Upper lobe of right lung (tissue), 1 donor: ENCODE results near the gene FAM83G. TPM values are rescaled to one million over a fixed set of nuclear protein-coding genes. Genes with fewer than 3 reads are reported as not detected.

Source experiments
- ATAC-seq: fragments of 200-7000 bp; cut with Tn5 transposase; one replicate; pipeline ENCODE4 v1.9.1; 2020; ENCODE audit warnings: mild to moderate bottlenecking, moderate library complexity
- DNase-seq: peaks from one replicate; pipeline ENCODE4 v3.0.0-alpha.2; 2020
- H3K27ac ChIP-seq: fragments of 200-600 bp; one replicate; pipeline ENCODE4 v1.8.0; 2022
- H3K27me3 ChIP-seq: fragments of 200-600 bp; one replicate; pipeline ENCODE4 v1.8.0; 2022; ENCODE audit warnings: mild to moderate bottlenecking
- H3K36me3 ChIP-seq: fragments of 200-600 bp; one replicate; pipeline ENCODE4 v1.8.0; 2022
- H3K4me1 ChIP-seq: fragments of 200-600 bp; one replicate; pipeline ENCODE4 v1.8.0; 2022
- H3K4me3 ChIP-seq: fragments of 200-600 bp; one replicate; pipeline ENCODE4 v1.8.0; 2022; ENCODE audit warnings: mild to moderate bottlenecking
- H3K9me3 ChIP-seq: fragments of 200-600 bp; one replicate; pipeline ENCODE4 v1.8.0; 2022
- CTCF ChIP-seq: fragments of 200-600 bp; IDR thresholded peaks from one replicate; pipeline ENCODE4 v1.8.0; 2022; ENCODE audit warnings: antibody characterized with exemption
- intact Hi-C: fragments of 100-400 bp; cut with DNase I; formaldehyde crosslinking; loops from one replicate; pipeline ENCODE4 v1.11.0; 2022
- total RNA-seq: library from RNA; stranded (reverse); fragmentation: NEBNext Ultra II Directional; extraction: Animal tissue kit (Norgen Biotek cat#: 25700); gene quantifications from one replicate; pipeline ENCODE4 v1.2.1, GENCODE V29; 2021
- donor health status: DM: no; HTN: yes; CAD: no; lungs with severe emphysema.

FAM83G gene
- total RNA-seq, 1 donor from 2014 or later = 8.3 TPM

GRCh38 chr17:18985475-18985874 lies 19.1 kb downstream of the FAM83G start:
- Histone ChIP-seq H3K27ac (no peak overlapping the region), H3K4me1 (peaks cover 4% of the 10 kb centered on the region)
- DNase-seq = no peak

GRCh38 chr17:18984273-18985114 lies 20.1 kb downstream of the FAM83G start:
- Histone ChIP-seq H3K9me3 (no peaks in the 10 kb centered on the region), H3K4me3 (no peak overlapping the region), H3K4me1 (peaks cover 4% of the 10 kb centered on the region), H3K27me3 (no peaks in the 10 kb centered on the region), H3K27ac (no peak overlapping the region), H3K36me3 (no peaks in the 10 kb centered on the region)
- no peak for TF ChIP-seq CTCF
- DNase-seq (no peak), ATAC-seq (no peak)
- intact Hi-C loops = no loop called here

More at GRCh38 chr17:18985475-18985874, 19.1 kb downstream of the FAM83G start:
- ATAC-seq = no peak
- no peaks in the 10 kb centered on the region for H3K36me3 ChIP-seq
- H3K27me3 ChIP-seq = no peaks in the 10 kb centered on the region
- no peaks in the 10 kb centered on the region for H3K9me3 ChIP-seq
- no peak overlapping the region for H3K4me3 ChIP-seq
- intact Hi-C loops = no loop called here
- TF ChIP-seq CTCF = no peak

- ATAC-seq = no peak
- Histone ChIP-seq H3K4me3 (no peak overlapping the region), H3K36me3 (peaks cover 5% of the 10 kb centered on the region), H3K9me3 (no peaks in the 10 kb centered on the region), H3K27ac (no peak overlapping the region), H3K27me3 (no peaks in the 10 kb centered on the region), H3K4me1 (no peaks in the 10 kb centered on the region)
- intact Hi-C loops = no loop called here
- DNase-seq = no peak
- TF ChIP-seq CTCF = no peak
Observed at GRCh38 chr17:18981642-18982424, 22.7 kb downstream of the FAM83G start.

GRCh38 chr17:18981335-18981641 lies 23.3 kb downstream of the FAM83G start:
- H3K9me3 ChIP-seq = no peaks in the 10 kb centered on the region
- no peaks in the 10 kb centered on the region for H3K27me3 ChIP-seq
- intact Hi-C loops = no loop called here
- no peaks in the 10 kb centered on the region for H3K4me1 ChIP-seq
- H3K27ac ChIP-seq = no peak overlapping the region
- no peak for DNase-seq
- TF ChIP-seq CTCF = no peak
- ATAC-seq = no peak
- H3K36me3 ChIP-seq = peaks cover 5% of the 10 kb centered on the region
- H3K4me3 ChIP-seq = no peak overlapping the region

- DNase-seq = no peak
- H3K27me3 ChIP-seq = no peaks in the 10 kb centered on the region
- H3K27ac ChIP-seq = no peak overlapping the region
- intact Hi-C loops = no loop called here
- no peak for ATAC-seq
- H3K9me3 ChIP-seq = no peaks in the 10 kb centered on the region
- no peak overlapping the region for H3K4me3 ChIP-seq
- no peak for TF ChIP-seq CTCF
- H3K36me3 ChIP-seq = peaks cover 5% of the 10 kb centered on the region
- H3K4me1 ChIP-seq = no peaks in the 10 kb centered on the region
Observed at GRCh38 chr17:18980682-18981334, 23.8 kb downstream of the FAM83G start.
